Neutrophil (primary cell): ENCODE data around the gene FCRL5.

ENCODE experiments used
- H3K27ac ChIP-seq: fragments of 200-600 bp; sonication (generic); 2 replicates; pipeline ENCODE4 v1.5.1; 2016; ENCODE audit warnings: mild to moderate bottlenecking, moderate library complexity
- H3K27me3 ChIP-seq: fragments of 200-600 bp; sonication (generic); 2 replicates; pipeline ENCODE4 v1.6.0; 2016; ENCODE audit warnings: mild to moderate bottlenecking
- H3K36me3 ChIP-seq: fragments of 200-600 bp; sonication (generic); 2 replicates; pipeline ENCODE4 v1.5.1; 2017
- H3K4me1 ChIP-seq, 2 experiments: fragments of 200-600 bp in 1 of 2; sonication (generic) in 1 of 2; 1 replicate in 1 of 2; 2 replicates in 1 of 2; pipeline versions ENCODE4 v1.5.1 to v1.6.1; 2013 to 2016; ENCODE audit warnings: low read depth in 1 of 2, low read length in 1 of 2, mild to moderate bottlenecking in 1 of 2, moderate library complexity in 1 of 2; ENCODE audit not compliant: control insufficient read depth in 1 of 2, insufficient read depth in 1 of 2
- H3K4me3 ChIP-seq, 2 experiments: fragments of 200-600 bp in 1 of 2; sonication (generic) in 1 of 2; 1 replicate in 1 of 2; 2 replicates in 1 of 2; pipeline ENCODE4 v1.5.1; 2013 to 2016; ENCODE audit warnings: low read depth in 1 of 2, low read length in 1 of 2, mild to moderate bottlenecking in 1 of 2, moderate library complexity in 1 of 2
- H3K9me3 ChIP-seq: fragments of 200-600 bp; sonication (generic); 2 replicates; pipeline ENCODE4 v1.5.1; 2016
- CTCF ChIP-seq: fragments of 200-600 bp; sonication (generic); IDR thresholded peaks from 2 replicates; pipeline ENCODE4 v1.5.1; 2016; ENCODE audit warnings: antibody characterized with exemption

The FCRL5 gene

GRCh38 chr1:157504646-157505045, 47.7 kb downstream of the FCRL5 start:
- no peak overlapping the region for H3K27ac ChIP-seq
- TF ChIP-seq CTCF: no peak
- H3K27me3 ChIP-seq: peaks cover 4% of the 10 kb centered on the region
- H3K9me3 ChIP-seq: no peaks in the 10 kb centered on the region
- no peak overlapping the region for H3K4me3 ChIP-seq
- no peaks in the 10 kb centered on the region for H3K36me3 ChIP-seq
- H3K4me1 ChIP-seq: no peaks in the 10 kb centered on the region

DNA sequence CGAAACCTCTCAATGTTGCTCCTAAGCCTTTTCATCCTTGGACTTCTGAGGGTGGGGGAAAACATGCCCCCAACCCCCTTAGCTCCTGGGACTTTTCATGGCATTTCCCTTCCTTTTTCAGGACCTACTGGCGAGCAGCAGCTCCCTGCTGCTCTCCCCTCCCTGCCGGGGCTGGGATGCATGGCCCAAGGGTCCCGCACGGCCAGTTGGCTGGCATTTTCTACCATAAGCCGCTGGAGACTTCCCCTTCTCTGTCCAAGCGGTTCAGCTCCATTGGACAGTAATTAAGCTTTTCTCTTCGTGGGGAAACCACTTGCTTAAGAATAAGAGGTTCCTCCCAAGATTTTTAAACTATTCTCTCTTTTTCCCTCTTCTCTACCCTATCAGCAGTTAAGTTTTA, 52.8 kb downstream of the FCRL5 start:
- Histone ChIP-seq H3K4me1 (no peaks in the 10 kb centered on the region), H3K9me3 (no peaks in the 10 kb centered on the region), H3K4me3 (no peak overlapping the region), H3K36me3 (no peaks in the 10 kb centered on the region), H3K27me3 (no peaks in the 10 kb centered on the region), H3K27ac (no peak overlapping the region)
- no peak for TF ChIP-seq CTCF

- no peak for TF ChIP-seq CTCF
- H3K27ac ChIP-seq: no peak overlapping the region
- no peaks in the 10 kb centered on the region for H3K4me1 ChIP-seq
- no peak overlapping the region for H3K4me3 ChIP-seq
- no peaks in the 10 kb centered on the region for H3K27me3 ChIP-seq
- no peaks in the 10 kb centered on the region for H3K36me3 ChIP-seq
- no peaks in the 10 kb centered on the region for H3K9me3 ChIP-seq
These were observed 53.6 kb downstream of the FCRL5 start for GRCh38 chr1:157498736-157499090.

DNA sequence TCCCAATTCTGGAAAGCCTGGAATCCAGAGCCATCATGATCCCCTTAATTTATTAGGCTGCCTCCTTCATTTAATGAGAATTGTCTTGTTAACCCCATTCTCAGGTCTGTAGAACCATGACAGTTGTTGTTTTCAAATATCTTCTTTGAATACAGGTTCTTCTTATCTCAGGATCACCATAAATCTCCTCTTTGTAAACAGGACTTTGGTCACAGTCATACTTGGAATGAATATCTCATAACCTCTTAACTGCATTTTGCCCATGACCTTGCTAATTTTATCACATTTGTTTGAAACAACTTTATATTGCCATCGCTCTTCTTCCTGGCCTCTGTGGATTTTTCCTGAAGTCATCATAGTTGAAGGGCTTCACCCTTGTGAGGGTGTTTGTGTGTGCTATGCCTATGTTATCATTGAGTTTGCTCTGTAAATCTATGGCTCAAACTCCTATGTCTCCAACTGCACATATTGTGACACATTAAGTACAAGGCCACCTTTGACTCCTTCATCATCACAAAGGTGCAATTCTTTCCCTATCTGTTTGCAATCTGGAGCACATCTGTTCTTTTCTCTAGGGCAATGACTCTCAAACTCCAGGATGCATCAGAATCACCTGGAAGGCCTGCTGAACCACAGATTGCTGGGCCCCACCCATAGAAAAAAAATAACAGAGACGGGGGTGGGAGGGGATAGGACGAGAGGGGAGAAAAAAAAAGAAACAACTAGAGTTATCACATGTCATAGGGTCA, 54.2 kb downstream of the FCRL5 start:
- no peak overlapping the region for H3K27ac ChIP-seq
- no peak for TF ChIP-seq CTCF
- no peaks in the 10 kb centered on the region for H3K4me1 ChIP-seq
- H3K36me3 ChIP-seq: no peaks in the 10 kb centered on the region
- peaks cover 4% of the 10 kb centered on the region for H3K27me3 ChIP-seq
- no peak overlapping the region for H3K4me3 ChIP-seq
- H3K9me3 ChIP-seq: no peaks in the 10 kb centered on the region

GRCh38 chr1:157497284-157497683, 55.0 kb downstream of the FCRL5 start:
- H3K4me1 ChIP-seq: no peaks in the 10 kb centered on the region
- no peak for TF ChIP-seq CTCF
- H3K36me3 ChIP-seq: no peaks in the 10 kb centered on the region

More at GRCh38 chr1:157497284-157497683, 55.0 kb downstream of the FCRL5 start:
- Histone ChIP-seq H3K9me3 (no peaks in the 10 kb centered on the region), H3K27ac (no peak overlapping the region), H3K4me3 (no peak overlapping the region), H3K27me3 (peaks cover 5% of the 10 kb centered on the region)
